ENCODE measurements around the gene BDNF. TPM values are rescaled to one million over a fixed set of nuclear protein-coding genes. Genes with fewer than 3 reads are reported as not detected.

The BDNF gene
- polyA plus RNA-seq, 4 donors, result 1.4 to 2.2 (median 1.7) TPM

DNA sequence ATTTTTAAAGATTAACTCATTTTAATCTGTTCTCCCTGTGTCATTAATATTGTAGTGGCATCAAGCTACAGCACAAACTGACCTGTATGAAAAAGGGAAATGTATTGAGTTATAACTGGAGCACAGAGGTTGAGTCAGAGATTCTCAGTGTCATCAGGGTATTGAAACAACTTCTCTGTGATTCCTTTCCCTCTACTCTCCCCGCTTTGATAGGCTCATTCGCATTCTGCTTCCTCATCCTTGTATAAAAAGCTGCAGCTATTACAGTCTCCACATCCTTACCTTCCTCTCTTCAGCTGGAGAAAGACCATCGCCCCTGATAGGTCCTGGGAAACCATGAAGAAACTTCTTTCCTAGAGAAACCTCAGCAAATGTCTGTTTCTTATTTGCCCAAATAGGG is 90.0 kb downstream of the BDNF start:
- no peak for DNase-seq (ENCODE audit: low read depth in 4 of 4, low spot score in 3 of 4)

DNA sequence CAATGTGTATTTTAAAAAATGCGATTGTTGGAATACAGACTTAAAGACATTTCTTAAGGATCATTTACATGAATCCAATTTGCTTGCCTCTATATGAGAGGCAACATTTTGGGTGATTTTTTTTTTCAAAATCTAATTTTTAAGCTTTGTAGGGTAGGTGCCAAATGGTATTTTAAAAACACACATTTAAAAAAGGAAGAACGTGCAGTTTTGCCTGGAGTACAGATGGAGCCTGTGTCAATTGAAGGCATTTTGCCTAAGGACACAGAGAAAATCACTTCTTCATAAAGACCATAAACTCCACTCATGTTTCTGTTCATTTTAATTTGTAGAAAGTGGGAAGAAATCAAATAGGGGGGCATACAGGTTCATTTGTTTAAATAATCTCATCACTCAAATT is 91.3 kb downstream of the BDNF start:
- DNase-seq (ENCODE audit: low read depth in 4 of 4, low spot score in 3 of 4), result no peak

DNA sequence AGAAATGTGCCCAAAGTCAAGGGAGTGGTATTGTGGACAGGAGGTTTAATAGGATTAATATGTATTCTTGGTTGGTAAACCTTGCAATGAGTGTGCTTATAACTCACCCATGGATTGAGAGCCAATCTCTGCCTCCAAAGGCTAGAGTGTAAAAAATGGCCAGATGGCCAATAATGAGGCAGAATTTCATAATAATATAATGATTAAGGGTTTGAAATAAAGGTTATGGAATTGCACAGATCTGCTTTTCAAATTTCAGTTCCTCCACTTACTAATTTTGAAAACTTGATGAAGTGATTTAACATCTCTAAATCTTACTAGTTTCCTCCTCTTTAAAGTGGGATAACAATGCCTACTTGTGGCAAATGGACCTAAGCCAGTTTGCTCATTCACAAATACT is 94.8 kb downstream of the BDNF start:
- no peak for DNase-seq (ENCODE audit: low read depth in 4 of 4, low spot score in 3 of 4)

Other genes with a start within 250 kb of the BDNF start
- 100 to 1,000 TPM; 132 to 156 (median 151) TPM for gene LGR4, start 227.7 kb downstream of the BDNF start, polyA plus RNA-seq (ENCODE audit: insufficient read length in 4 of 4)
- gene LIN7C, start 193.7 kb downstream of the BDNF start, polyA plus RNA-seq (ENCODE audit: insufficient read length in 4 of 4), result 10 to 100 TPM; 19.9 to 32.0 (median 29.3) TPM